ENCODE results near the gene DEFB123.

The DEFB123 gene

DNA sequence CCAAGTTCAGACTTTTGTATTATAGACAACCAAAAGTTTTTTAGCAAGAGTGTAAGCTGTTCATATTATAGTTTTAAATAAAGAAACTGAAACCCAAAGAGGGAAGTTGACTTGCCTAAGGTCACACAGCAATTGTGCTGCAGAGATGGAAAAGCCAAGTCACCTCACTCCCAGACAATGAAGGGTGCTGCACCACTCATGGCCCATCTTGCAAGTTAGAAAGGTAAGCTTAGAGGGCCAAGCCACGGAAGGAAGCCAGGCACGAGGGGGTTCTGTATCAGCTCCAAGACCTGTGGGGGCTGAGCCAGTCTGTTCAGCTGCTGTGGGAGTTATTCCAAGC is 33.6 kb downstream of the DEFB123 start:
- DNase-seq (ENCODE audit: low spot score): no peak

- no peak for DNase-seq (ENCODE audit: low spot score)
Measured at GRCh38 chr20:31474758-31475427, 34.5 kb downstream of the DEFB123 start, which contains the start of the genes DEFB124 and REM1. TSS of gene DEFB124 (minus strand) at chr20:31475127. CDS start at chr20:31473013, 2,114 bp downstream. TSS of gene REM1 (plus strand) at chr20:31475288. CDS start at chr20:31476446, 1,158 bp downstream.

DNA sequence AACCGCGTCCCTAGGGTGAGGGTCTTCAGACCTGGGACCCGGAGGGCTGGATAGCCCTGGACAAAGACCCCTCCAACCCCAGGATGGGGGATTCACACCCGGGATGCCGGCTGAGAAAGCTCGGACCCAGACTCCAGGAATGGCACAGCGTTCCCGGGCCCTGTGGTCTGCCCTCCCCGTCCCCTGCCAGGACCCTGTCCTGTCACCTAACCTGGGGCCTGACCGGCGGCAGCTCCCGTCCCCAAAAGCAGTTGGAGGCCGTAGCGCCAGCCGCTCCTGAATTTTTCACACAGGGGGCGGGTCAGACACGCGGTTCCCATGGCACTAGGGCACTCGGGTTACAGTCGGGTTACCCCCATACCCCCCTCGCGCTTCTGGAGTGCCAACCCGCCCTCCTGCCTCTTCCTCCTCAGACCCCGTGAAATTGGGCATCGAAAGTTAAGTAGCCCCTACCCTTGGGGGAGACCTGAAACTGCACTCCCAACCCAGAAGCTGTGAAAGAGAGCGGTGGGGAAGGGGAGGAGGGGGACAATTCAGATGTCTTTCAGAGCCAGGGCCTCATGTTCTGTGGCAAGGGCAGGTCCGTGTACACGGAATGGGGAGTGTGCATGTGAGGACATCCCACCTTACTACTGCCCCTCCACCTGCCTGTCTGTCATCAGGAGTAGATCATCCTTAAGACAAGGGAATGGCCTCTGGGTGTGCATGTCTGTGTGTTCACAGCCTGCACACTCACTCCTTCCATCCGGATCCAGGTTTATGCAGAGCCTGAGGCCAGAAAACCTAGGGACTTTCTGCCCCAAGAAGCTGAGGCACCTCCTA is 35.3 kb downstream of the DEFB123 start:
- no peak for DNase-seq (ENCODE audit: low spot score)

DNA sequence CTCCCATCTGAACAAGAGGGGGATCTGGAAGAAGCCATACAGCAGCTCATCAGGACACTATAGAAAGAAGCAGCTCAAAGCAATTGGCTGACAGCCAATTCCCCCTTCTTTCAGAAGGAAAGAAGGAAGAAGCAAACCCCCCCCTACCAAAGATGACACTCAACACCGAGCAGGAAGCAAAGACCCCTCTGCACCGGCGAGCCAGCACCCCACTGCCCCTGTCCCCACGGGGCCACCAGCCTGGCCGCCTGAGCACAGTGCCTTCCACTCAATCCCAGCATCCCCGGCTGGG is 35.8 kb downstream of the DEFB123 start:
- DNase-seq (ENCODE audit: low spot score): no peak

DNA sequence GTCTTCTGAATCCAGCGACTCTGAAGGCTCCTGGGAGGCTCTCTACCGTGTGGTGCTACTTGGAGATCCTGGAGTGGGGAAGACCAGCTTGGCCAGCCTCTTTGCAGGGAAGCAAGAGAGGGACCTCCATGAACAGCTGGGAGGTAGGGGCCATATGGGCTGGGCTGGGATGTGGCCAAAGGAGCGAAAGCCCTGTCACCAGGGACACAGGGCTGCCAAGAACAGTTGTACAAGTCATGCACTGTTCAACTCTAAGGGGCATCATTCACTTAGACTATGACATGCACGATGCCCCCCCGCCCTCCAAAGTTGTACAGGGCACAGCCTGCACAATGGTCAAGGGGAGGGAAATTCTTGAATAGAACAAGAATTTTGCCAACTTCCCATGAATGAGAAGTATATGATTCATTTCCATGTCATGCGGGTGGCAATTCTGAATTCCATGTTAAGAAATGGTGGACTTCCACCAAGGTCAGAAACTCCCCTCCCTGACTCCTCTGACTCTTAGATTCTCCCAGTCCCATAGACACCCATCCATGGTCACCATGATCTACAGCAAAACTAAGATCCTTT is 36.3 kb downstream of the DEFB123 start:
- no peak for DNase-seq (ENCODE audit: low spot score)

- DNase-seq (ENCODE audit: low spot score): no peak
Measured at GRCh38 chr20:31484001-31484400, 43.6 kb downstream of the DEFB123 start.

DNA sequence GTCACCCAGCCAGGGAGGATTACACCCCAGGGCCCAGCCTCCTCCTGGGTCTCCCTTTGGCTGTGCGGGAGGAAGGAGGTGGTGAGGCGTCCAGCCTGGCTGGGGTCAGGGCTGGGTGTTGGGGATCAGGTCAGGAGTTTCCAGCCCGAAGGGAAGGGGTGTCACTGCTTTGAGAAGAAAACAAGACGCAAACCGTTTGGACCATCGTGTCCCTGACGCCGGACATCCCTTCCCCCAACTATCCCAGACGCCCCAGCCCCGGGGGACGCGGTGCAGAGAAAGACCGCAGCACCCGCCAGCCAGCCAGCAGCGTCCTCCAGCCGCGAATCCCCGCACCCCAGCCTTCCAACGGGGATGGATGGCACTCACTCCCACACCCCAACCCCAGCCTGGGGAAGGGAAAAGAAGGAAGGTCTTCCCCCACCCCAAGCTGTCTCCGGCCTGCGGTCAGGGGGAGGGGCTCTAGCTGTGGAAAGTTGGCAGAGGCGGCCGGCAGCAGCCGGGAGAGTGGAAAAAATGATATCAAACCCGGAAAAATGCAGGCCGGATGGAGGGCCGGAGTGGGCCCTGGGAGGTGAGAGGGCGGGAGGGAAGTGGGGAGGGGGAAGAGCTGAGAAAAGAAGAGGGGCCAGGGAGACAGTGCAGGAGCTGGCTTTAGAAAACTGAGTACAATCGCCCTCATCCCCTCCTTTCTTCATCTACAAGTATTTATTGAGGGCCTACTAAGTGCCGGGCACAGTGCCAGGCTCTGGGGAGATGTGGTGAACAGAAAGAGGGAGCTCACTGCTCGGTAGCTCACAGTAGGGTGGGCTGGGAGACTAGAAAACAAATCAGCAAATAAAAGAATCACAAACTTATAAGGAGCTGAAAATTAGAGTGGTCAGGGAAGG is 45.3 kb downstream of the DEFB123 start:
- no peak for DNase-seq (ENCODE audit: low spot score)

DNA sequence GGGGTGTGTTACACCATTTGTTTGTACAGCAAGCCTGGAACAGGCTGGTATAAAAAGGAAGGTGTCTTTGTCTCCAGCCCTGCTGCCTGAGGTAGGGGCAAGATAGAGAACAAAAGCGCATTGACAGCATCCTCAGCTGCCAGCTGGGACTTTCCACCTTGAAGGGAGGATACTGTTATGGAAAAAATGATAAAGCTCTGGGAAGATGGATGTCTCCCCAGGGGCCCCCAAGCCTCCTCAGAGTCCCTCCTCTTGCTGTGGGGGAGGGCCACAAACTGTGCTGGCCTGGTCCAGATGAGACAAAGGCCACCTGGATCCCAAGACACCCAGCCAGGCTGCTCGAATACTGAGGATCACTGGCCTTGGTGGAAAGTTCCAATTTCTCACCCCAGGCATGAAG is 47.7 kb downstream of the DEFB123 start:
- DNase-seq (ENCODE audit: low spot score): no peak

- DNase-seq (ENCODE audit: low spot score): no peak
Measured at GRCh38 chr20:31489152-31489551, 48.7 kb downstream of the DEFB123 start.

DNA sequence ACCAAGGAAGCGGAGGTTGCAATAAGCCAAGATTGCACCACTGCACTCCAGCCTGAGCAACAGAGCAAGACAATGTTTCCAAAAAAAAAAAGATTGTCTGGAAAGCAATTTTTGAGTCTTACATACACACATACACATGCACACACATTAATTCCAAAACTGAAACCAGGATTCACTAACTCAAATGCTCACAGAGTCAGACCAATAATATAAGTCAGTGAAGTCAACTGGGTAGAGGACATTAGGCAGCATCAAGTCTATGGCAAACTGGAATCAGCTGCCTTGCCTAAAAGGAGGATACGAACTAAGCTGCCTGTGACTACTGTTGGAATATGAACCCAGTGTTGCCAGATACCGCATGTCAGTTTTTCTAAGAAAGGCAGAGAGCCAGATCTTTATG is 50.3 kb downstream of the DEFB123 start:
- no peak for DNase-seq (ENCODE audit: low spot score)

DNA sequence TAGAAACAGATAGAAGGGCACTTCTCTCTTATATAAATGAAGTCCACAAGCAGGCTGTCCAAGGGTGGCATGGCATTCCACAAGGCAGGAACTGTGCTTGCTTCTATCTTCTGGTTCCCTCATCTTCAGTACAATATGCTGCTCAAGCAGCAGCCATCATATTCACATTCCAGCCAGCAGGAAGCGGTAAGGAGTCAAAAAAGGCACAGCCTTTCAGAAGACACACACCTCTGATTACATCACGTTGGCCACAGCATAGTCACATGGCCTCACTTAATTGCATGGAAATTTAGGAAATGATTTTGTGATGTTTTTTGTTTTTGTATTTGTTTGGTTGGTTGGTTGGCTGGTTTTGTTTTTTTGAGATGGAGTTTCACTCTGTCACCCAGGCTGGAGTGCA is 53.7 kb downstream of the DEFB123 start:
- DNase-seq (ENCODE audit: low spot score): no peak

- DNase-seq (ENCODE audit: low spot score): no peak
Measured at GRCh38 chr20:31496761-31497295, 56.4 kb downstream of the DEFB123 start.

GRCh38 chr20:31497838-31498540 is 57.6 kb downstream of the DEFB123 start:
- no peak for DNase-seq (ENCODE audit: low spot score)
